OCI-LY7 (cell line): ENCODE data around the gene GLMP. TPM values are rescaled to one million over a fixed set of nuclear protein-coding genes. Genes with fewer than 3 reads are reported as not detected.
A peak's percentile ranks its signal among the peaks of the same experiment; 100 is the strongest.

Source experiments
- BruUV-seq: library from RNA; stranded (reverse); fragments of 400-500 nt; replicated peaks from 2 replicates; lab custom pipeline; 2021; lab: Mats Ljungman, UMichigan
- CTCF ChIA-PET: fragments of 300-600 bp; sonication (Branson Sonifier 250); formaldehyde crosslinking; loops from one replicate; lab custom pipeline; 2022; ENCODE audit warnings: antibody characterized with exemption; ENCODE audit not compliant: unreplicated experiment; lab: Charles Lee
- POLR2A ChIA-PET: fragments of 300-600 bp; sonication (Branson Sonifier 250); formaldehyde crosslinking; loops from one replicate; lab custom pipeline; 2022; ENCODE audit warnings: antibody characterized with exemption; lab: Charles Lee
- DNase-seq: peaks from one replicate; pipeline ENCODE4 v3.0.0-alpha.2; 2015; ENCODE audit warnings: low spot score
- H2AFZ ChIP-seq: fragments of 200-600 bp; sonication (generic), shearing (Covaris generic); 2 replicates; pipeline ENCODE4 v1.6.1; 2014; ENCODE audit warnings: mild to moderate bottlenecking, antibody characterized with exemption, low read length, moderate library complexity
- H3K27ac ChIP-seq: fragments of 200-600 bp; sonication (generic); 2 replicates; pipeline ENCODE4 v1.5.1; 2014; ENCODE audit warnings: mixed run types, low read depth, mild to moderate bottlenecking, moderate library complexity, low read length, inconsistent platforms; ENCODE audit not compliant: poor library complexity, severe bottlenecking
- H3K36me3 ChIP-seq: fragments of 200-600 bp; sonication (generic); 2 replicates; pipeline ENCODE4 v1.6.1; 2014; ENCODE audit warnings: mild to moderate bottlenecking, antibody characterized with exemption, low read length, moderate library complexity, mixed read lengths; ENCODE audit not compliant: insufficient read depth
- H3K4me1 ChIP-seq: fragments of 200-600 bp; sonication (generic); 2 replicates; pipeline ENCODE4 v1.5.1; 2014; ENCODE audit warnings: mild to moderate bottlenecking, low read length; ENCODE audit not compliant: insufficient read depth, poor library complexity, severe bottlenecking
- H3K4me2 ChIP-seq: fragments of 200-600 bp; sonication (generic); 2 replicates; pipeline ENCODE4 v1.6.1; 2014; ENCODE audit warnings: mild to moderate bottlenecking, low read length
- H3K4me3 ChIP-seq: fragments of 200-600 bp; sonication (generic); 2 replicates; pipeline ENCODE4 v1.5.1; 2014; ENCODE audit warnings: mild to moderate bottlenecking, low read depth, low read length; ENCODE audit not compliant: poor library complexity, severe bottlenecking
- H3K79me2 ChIP-seq: fragments of 200-600 bp; sonication (generic); 2 replicates; pipeline ENCODE4 v1.6.1; 2016; ENCODE audit warnings: low read depth, mild to moderate bottlenecking, low read length, moderate library complexity, mixed read lengths; ENCODE audit not compliant: insufficient read depth
- H3K9me2 ChIP-seq: fragments of 200-600 bp; sonication (generic); 2 replicates; pipeline ENCODE4 v1.6.1; 2016; ENCODE audit warnings: mild to moderate bottlenecking, low read length, mixed read lengths; ENCODE audit not compliant: insufficient read depth
- H3K9me3 ChIP-seq: fragments of 200-600 bp; sonication (generic); 2 replicates; pipeline ENCODE4 v1.6.1; 2014; ENCODE audit warnings: mild to moderate bottlenecking, mixed run types, low read length, mixed read lengths
- H4K20me1 ChIP-seq: fragments of 200-600 bp; sonication (generic); 2 replicates; pipeline ENCODE4 v1.6.1; 2014; ENCODE audit warnings: mild to moderate bottlenecking, antibody characterized with exemption, low read length, moderate library complexity, mixed read lengths; ENCODE audit not compliant: insufficient read depth
- EZH2phosphoT487 ChIP-seq: fragments of 200-600 bp; sonication (generic); IDR thresholded peaks from 2 replicates; pipeline ENCODE4 v1.6.1; 2018; ENCODE audit warnings: low read depth, borderline replicate concordance, mild to moderate bottlenecking, mixed run types, antibody characterized with exemption, low read length, moderate library complexity, mixed read lengths
- intact Hi-C: fragments of 100-400 bp; cut with micrococcal nuclease; formaldehyde crosslinking; loops from one replicate; pipeline ENCODE4 v1.10.0; 2022; ENCODE audit not compliant: unreplicated experiment
- total RNA-seq, 2 experiments: library from RNA; depleted of rRNA in 1 of 2; stranded (reverse); fragments of >200 nt in 1 of 2; shearing (Covaris generic) in 1 of 2; gene quantifications; 2 replicates each; pipeline ENCODE4 v1.2.3, GENCODE V29; 2014 to 2022
- TF ChIP-seq, protein P1 (sequence below): fragments of 200-600 bp; sonication (generic); conservative IDR thresholded peaks from 2 replicates; pipeline ENCODE4 v1.5.1; 2014; ENCODE audit warnings: mild to moderate bottlenecking, antibody characterized with exemption, low read length, moderate library complexity, mixed read lengths

GLMP gene
- total RNA-seq, 2 experiments from 2014 or later, result 0.60 to 4.9 TPM

DNA sequence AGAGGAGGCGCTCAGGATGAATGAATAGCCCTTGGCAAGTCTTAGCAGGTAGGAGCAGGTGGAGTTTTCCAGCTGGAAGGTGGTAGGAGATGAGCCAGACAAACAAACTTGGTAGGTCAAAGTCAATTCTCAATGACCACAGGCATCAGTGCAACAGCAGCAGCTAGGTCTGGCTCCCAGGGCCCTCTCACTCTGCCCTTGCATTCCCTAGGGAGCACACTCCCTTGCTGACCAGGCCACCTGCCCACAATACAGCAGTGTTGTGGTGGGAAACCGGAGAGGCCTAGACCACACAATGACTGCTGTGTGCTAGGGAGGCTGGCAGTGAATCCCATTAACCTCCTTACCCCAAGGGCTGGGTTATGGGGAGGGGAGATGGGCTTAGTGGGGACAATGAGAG is 34.6 kb downstream of the GLMP start:
- BruUV-seq, result no TSS peak
- POLR2A ChIA-PET, result no interaction called here
- intact Hi-C loops, result no loop called here
- Histone ChIP-seq H3K4me3 (no peak overlapping the region), H3K9me3 (no peaks in the 10 kb centered on the region), H3K36me3 (peaks cover 94% of the 10 kb centered on the region), H2AFZ (no peak overlapping the region), H4K20me1 (no peaks in the 10 kb centered on the region), H3K4me1 (no peaks in the 10 kb centered on the region), H3K4me2 (no peak overlapping the region), H3K9me2 (no peaks in the 10 kb centered on the region), H3K27ac (no peak overlapping the region), H3K79me2 (no peaks in the 10 kb centered on the region)
- CTCF ChIA-PET, result no interaction called here
- TF ChIP-seq, protein P1, sequence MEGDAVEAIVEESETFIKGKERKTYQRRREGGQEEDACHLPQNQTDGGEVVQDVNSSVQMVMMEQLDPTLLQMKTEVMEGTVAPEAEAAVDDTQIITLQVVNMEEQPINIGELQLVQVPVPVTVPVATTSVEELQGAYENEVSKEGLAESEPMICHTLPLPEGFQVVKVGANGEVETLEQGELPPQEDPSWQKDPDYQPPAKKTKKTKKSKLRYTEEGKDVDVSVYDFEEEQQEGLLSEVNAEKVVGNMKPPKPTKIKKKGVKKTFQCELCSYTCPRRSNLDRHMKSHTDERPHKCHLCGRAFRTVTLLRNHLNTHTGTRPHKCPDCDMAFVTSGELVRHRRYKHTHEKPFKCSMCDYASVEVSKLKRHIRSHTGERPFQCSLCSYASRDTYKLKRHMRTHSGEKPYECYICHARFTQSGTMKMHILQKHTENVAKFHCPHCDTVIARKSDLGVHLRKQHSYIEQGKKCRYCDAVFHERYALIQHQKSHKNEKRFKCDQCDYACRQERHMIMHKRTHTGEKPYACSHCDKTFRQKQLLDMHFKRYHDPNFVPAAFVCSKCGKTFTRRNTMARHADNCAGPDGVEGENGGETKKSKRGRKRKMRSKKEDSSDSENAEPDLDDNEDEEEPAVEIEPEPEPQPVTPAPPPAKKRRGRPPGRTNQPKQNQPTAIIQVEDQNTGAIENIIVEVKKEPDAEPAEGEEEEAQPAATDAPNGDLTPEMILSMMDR, result no peak
- TF ChIP-seq EZH2phosphoT487, result no peak
- no peak for DNase-seq

DNA sequence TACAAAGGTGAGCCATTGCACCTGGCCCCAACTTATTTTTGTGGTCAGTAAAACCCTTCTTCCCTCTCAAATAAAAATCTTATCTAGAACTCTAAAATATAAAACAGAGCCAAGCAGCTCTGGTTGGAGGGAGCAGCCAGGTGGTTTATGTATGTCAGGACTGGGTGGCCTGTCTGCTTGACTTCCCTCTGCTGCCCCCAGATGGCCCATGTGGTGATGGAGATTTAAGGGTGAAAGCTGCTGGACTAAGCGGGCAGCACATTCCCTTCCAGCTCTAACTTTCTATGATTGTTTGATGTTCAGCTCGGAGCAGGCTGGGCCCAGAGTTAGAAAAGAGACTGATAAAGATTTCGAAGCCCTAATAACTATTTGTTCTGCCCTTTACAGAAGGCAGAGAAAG is 35.7 kb downstream of the GLMP start:
- POLR2A ChIA-PET, result interaction anchor here (0.8 kb wide), 1 partner anchor 36 kb away, joined by 3 read pairs; the partner anchor contains the start of gene GLMP

DNA sequence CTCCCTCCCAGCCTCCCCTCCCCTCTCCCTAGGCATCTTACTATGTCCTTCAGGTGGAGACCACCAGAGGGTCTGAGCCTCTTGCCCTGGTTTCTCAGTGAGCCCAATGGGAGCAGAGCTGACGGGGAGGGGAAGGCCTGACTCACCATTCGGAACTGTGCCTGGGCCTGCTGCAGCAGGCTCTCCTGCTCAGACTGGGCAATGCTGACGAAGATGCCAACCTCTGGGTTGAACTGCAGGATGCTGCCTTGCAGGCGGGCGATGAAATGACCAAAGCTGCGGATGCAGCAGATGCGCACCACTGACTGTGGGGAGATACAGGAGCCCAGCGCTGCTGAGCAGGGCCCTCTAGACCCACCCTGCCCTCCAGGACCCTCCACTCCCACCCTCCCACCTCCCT is 36.6 kb downstream of the GLMP start:
- no peaks in the 10 kb centered on the region for H3K79me2 ChIP-seq
- H2AFZ ChIP-seq, result no peak overlapping the region
- no peaks in the 10 kb centered on the region for H3K9me2 ChIP-seq
- intact Hi-C loops, result no loop called here
- CTCF ChIA-PET, result no interaction called here
- no peak for DNase-seq
- no peak overlapping the region for H3K4me3 ChIP-seq
- BruUV-seq, result no TSS peak
- peaks cover 88% of the 10 kb centered on the region for H3K36me3 ChIP-seq
- no peaks in the 10 kb centered on the region for H4K20me1 ChIP-seq
- no peak overlapping the region for H3K4me2 ChIP-seq
- no peaks in the 10 kb centered on the region for H3K4me1 ChIP-seq
- no peak for TF ChIP-seq EZH2phosphoT487
- TF ChIP-seq, protein P1, result no peak
- POLR2A ChIA-PET, result no interaction called here
- H3K9me3 ChIP-seq, result no peaks in the 10 kb centered on the region
- H3K27ac ChIP-seq, result no peak overlapping the region

More for the DNA sequence above, 35.7 kb downstream of the GLMP start:
- Histone ChIP-seq H3K9me2 (no peaks in the 10 kb centered on the region), H4K20me1 (no peaks in the 10 kb centered on the region), H3K4me1 (no peaks in the 10 kb centered on the region), H3K4me2 (no peak overlapping the region), H2AFZ (no peak overlapping the region), H3K36me3 (peaks cover 87% of the 10 kb centered on the region), H3K4me3 (no peak overlapping the region), H3K27ac (no peak overlapping the region), H3K9me3 (no peaks in the 10 kb centered on the region), H3K79me2 (no peaks in the 10 kb centered on the region)
- TF ChIP-seq, protein P1, result 0 out of 2 replicates have a peak, but pooled peaks have one; percentile 21
- TF ChIP-seq EZH2phosphoT487, result no peak
- CTCF ChIA-PET, result no interaction called here
- intact Hi-C loops, result no loop called here
- DNase-seq, result no peak
- no TSS peak for BruUV-seq
